Right ventricle myocardium inferior (tissue), 1 donor: Measurements from ENCODE around the gene TMEM132C. TPM values are rescaled to one million over a fixed set of nuclear protein-coding genes. Genes with fewer than 3 reads are reported as not detected.

Source experiments
- ATAC-seq: fragments of 200-7000 bp; cut with Tn5 transposase; one replicate; pipeline ENCODE4 v1.9.1; 2020; ENCODE audit warnings: mild to moderate bottlenecking, moderate library complexity
- DNase-seq: peaks from one replicate; pipeline ENCODE4 v3.0.0; 2021; ENCODE audit errors: missing footprints
- intact Hi-C: fragments of 100-400 bp; cut with DNase I; formaldehyde crosslinking; loops from one replicate; pipeline ENCODE4 v1.11.0; 2022
- total RNA-seq: library from RNA; stranded (reverse); fragmentation: NEBNext Ultra II Directional; extraction: Animal tissue kit (Norgen Biotek cat#: 25700); gene quantifications from one replicate; pipeline ENCODE4 v1.2.1, GENCODE V29; 2021
- donor health status: DM: no; HTN: yes; CAD: no; lungs with severe emphysema.

TMEM132C gene
- total RNA-seq, 1 donor from 2014 or later = 2.6 TPM

DNA sequence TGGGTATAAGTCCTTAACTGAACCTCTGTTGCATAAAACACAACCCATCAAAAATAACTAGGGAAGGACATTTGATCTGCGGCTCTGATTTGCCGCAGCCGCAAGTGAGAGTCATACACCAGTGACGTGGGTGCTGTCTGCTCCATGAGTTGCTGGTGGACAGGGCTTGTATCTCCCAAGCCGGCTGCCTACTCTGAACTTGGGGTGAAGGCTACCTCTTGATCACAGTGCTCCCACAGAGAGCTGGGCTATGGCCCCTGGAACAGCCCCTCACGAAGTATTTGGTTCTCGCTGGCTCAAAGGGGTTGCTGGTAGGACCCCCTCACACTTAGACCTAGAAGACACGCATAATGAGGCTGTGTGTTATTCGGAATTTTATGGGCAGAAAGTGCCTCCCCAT is 118.8 kb downstream of the TMEM132C start:
- ATAC-seq (no peak), DNase-seq (no peak)
- intact Hi-C loops = no loop called here

DNA sequence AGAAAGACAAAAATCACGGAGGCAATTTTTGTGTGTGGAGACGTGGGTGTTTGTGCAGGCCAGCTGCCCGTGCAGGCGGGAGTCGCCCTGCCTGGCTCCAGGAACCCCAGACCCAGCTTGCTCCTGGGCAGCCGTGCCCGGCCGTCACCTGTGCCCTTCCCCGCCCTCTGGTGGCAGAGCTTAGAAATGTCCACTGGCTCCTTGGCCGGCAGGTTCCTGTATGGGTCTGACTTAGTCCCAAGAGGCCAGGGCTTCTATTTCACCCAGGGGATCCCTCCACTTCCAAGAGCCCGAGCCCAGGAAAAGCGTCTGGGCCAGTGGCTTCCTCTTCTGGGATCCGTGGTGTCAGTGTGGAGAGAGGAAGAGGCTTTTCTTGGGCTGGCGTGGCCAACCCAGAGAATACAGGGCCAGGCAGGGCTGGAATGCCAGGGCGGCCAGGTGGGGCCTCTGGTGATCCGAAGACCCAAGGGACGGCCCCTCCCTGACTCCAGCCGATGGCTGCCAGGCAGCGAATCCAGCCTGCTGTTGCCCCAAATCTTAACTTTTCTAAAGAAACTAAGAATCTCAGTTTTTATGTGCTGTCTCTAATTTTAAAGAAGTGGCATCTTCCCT is 120.9 kb downstream of the TMEM132C start:
- intact Hi-C loops = no loop called here
- ATAC-seq (peak; percentile 49), DNase-seq (no peak)

DNA sequence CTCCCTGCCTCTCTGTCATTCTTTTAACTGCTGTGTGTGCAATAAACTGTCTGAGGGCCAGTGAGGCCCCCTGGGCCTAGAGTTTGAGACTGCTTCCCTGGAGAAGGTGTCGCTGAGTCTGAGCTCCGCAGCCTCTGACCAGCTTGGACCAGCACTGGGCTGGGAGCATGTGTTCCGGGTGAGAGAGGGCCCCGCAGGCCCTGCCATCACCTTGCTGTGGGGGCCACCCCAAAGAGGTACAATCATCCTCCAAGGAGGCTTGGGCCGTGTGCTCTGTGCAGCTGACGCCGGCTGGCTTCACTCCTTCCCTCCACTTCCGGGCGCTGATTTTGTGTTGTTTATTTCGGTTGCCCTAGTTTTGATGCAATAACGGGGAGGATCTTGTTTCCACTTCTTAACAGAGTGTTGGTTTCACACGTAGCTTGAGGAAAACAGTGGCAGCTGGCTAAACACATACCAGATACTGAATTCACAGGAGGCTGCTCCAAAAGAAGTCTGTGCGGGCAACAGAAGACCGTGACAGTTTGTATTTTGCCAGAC is 121.6 kb downstream of the TMEM132C start:
- intact Hi-C loops = no loop called here
- ATAC-seq = peak; percentile 87
- peak; percentile 76 for DNase-seq

DNA sequence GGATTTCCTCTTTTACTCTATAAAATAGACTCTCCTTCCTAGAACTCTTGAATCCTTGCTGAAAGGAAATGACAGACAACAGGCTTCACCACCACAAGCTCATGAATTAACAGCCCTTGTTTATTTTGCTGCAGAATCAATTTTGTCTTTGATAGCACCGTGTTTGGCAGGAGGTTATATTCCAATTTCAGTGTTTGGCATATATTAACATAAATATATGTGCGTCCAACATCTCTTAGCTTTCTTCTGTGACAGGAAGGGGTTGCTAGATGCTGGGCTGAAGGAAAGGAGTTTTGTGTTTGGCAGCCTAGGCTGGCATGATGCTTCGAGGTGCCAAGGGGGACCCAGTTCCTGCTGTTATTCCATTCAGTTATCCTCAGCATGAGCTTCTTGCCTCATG is 126.4 kb downstream of the TMEM132C start:
- DNase-seq (no peak), ATAC-seq (no peak)
- intact Hi-C loops = no loop called here

DNA sequence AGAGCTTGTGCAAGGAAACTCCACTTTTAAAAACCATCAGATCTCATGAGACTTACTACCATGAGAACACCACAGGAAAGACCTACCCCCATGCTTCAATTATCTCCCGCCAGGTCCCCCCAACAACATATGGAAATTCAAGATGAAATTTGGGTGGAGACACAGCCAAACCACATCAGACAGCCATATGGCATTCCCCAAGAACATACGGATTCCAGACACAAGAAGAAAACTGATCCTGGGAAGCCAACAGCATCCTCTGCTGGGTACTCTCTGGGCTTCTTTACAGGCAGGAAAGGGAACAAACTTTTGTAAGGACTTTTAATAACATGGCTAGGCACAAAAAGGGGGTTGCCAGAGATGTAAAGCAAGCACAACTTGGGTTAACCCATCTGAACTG is 127.2 kb downstream of the TMEM132C start:
- ATAC-seq (no peak), DNase-seq (no peak)
- intact Hi-C loops = no loop called here

DNA sequence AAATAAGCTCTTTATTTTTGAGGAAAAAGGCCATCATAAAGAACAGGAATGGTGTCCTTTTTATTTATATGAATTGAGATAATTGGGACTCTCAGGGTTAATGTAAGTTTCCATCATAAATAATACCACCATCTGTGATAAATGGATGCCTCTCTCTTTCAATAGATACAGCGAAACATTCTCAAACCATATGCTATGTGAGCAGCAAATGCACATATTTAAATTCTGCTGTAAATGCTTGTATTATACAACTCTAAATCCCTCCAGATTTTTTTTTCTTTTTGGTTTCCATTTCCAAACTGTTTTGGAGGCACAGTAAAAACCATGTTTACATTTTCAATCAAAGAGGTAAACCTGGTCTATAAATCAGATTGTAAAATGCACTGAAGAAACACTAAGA is 132.3 kb downstream of the TMEM132C start:
- intact Hi-C loops = no loop called here
- no peak for ATAC-seq
- no peak for DNase-seq

DNA sequence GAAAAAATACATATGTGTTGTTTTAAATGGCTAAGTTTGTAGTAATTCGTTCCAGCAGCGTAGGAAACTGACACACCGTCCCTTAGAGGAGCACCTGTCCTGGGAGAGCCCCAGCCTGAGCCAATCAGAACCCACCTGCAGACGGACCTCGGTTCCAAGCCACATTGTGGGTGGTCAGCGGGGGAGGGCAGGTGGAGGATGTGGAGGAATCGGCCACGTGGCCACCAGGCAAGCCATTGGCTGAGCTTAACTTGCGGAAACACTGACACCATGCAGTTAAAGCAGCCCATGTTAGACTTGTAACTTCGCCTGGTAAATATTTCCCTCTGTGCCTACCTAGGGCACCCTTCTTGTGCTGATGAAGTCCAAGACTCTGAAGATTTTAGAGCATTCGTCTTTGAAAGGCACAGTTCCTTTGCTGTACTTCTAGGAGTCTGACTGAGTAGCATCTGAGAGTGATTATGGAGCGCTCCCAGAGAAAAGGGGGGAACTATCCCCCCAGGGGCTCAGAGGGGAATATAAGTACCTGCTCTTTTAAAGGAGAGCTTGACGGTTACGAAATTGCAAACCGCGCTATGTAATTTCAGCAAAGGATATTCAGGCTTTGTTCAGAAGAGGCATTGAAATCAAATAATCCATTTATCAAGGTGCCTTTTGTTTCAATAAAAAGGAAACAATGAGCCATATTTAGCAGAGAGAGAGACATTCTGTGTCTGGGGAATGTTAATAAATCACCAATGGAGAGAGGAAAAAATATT is 135.7 kb downstream of the TMEM132C start:
- ATAC-seq (no peak), DNase-seq (no peak)
- intact Hi-C loops = no loop called here

DNA sequence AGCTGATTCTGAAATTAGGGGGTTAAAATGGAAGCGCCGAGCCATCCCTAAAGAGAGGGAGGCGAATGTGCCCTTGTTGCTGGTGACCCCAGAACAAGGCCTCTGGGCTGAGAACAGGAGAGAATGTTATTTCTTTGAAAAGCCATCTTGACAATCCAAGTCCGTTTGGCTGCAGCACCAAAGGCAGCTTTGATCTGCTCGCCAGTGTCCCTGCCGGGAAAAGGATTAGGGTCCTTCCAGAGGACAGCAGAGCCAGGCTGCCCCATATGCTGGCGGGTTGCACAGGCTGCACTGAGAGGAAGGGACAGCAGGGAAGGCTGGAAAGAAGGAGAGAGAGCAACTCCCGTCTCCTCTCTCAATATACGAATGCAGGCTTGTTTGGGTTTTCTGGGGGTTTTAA is 141.7 kb downstream of the TMEM132C start:
- DNase-seq (no peak), ATAC-seq (no peak)
- intact Hi-C loops = no loop called here

DNA sequence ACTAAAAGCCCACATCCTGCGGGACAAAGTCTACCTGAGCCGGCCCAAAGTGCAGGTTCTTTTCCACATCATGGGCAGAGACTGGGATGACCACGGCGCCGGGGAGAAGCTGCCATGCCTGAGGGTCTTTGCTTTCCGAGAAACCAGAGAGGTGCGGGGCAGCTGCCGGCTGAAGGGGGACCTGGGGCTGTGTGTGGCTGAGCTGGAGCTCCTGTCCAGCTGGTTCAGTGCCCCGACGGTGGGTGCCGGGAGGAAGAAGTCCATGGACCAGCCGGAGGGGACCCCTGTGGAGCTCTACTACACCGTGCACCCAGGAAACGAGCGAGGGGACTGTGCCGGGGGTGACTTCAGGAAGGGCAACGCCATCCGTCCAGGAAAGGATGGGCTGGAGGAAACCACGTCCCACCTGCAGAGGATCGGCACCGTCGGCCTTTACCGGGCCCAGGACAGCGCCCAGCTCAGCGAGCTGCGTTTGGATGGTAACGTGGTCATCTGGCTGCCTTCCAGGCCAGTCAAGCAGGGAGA is 148.1 kb downstream of the TMEM132C start:
- ATAC-seq (no peak), DNase-seq (no peak)
- intact Hi-C loops = no loop called here

DNA sequence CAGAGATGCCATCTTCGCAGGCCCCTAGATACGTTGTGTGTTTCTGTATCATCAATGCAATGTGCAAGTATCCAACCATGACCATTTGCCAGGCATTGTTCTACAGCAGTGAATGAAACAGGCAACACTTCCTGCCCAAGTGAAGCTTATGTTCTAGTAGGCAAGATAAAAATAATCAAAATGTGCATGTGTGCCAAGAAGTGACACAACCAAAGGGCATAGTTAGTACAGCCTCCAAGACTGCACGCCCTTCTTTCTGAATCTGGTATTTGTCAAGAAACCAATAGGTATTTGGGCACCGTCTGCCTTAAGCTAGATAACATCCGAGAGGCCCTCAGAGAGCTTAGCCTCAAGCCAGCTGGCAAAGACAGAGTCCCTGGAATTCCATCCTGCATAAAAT is 152.0 kb downstream of the TMEM132C start:
- DNase-seq (no peak), ATAC-seq (peak; percentile 77)
- intact Hi-C loops = no loop called here

DNA sequence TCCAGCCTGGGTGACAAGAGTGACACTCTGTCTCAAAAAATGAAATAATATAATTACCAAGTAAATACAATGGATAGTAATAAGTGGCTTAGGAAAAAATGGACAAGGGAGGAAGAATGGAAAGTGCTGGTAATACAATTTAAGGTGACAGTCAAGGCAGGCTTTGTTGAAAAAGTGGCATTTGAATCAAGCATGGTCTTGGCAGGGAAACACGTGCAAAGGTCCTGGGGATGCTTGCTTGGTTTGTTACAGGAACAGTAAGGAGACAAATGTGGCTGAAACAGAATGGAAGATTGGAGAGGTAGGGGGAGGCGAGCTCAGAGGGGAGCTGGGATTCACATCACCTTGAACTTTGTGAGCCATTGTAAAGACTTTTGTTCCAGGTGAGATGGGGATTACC is 153.2 kb downstream of the TMEM132C start:
- no peak for ATAC-seq
- no peak for DNase-seq
- intact Hi-C loops = no loop called here

DNA sequence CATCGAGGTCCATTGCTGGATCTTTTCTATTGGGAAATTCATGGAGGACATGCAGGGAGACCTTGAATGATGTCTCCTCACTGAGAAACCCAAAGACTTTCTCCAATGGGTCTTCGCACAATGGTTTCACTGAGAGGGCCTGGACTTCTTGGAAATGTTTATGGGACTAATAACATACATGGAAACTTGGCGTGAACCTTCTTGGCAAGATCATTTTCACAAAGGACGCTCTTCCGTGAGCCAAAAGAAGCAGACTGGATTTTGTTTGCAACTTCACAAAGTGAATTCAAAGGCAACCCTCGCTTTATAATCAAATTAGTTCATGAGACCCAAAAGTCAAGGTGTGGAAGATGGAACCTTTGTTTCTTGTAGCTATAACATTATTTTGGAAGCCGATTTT is 154.4 kb downstream of the TMEM132C start:
- DNase-seq (no peak), ATAC-seq (no peak)
- intact Hi-C loops = no loop called here

DNA sequence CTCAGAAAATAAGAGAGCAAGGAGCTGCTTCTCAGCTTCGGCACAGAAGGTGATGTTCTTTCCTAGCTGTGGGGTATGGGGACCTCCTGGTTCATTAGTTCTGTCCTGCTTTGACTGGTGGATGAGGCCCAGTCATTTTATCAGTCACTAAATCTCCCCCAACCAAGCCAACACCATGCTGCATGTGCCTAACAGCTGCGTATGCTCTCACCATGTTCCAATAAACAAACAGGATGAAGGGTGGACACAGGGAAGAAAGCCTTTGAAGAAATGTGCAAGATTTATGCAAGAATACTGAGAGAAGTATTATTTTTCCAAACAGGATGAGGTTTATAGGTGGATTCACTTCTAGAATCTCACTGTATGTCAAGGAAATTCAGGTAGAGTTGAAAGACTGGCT is 156.2 kb downstream of the TMEM132C start:
- ATAC-seq = no peak
- DNase-seq = no peak
- intact Hi-C loops = no loop called here

DNA sequence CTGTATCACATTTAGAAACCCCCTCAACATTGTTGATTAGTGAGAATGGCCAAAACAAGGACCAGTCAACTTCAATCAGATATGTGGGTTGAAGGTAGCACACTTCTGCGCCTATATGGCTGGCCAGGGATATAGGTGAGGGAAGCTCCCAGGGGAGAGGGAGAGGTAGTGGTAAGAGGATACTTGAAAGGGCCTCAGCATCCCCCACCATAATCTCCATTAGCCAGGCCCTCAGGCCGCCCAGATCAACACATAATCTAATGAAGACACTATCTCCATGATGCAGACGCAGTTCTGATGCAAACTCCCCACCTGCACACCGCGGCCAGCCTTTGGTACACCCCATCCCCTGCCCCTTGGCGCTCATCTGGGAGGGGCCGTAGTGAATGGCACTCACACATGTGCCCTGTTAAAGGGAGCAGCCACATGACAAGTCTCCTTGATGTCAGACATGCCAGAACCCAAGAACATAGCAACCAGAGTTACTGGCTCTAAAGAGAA is 158.0 kb downstream of the TMEM132C start:
- no peak for ATAC-seq
- no peak for DNase-seq
- intact Hi-C loops = no loop called here

DNA sequence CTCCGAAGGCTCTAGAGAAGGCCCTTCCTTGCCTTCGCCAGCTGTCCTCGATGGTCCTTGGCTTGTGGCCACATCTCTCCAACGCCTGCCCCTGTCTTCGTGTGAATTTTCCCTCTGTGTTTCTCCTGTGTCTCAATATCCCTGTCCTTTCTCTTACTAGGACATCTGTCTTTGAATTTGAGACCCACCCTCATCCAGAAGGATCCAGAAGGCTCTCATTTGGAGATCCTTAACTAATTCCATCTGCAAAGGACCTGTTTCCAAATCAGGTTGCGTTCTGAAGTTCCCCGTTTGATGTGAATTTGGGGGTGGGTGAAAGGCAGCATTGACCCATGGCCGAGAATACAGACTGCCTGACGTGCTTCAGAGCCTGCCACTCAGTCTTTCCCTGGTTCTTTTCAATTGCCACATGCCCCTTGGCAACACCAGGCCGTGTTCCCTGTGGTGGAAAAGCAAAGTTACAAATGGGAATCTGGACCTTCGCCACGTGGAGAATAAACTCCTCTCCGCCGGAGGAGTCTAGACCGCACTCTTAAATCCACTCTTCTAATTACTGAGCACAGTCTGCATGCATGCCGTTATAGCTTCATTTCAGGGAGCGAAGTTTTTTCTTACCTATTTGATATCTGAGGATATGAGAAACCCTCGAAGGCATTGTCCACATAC is 158.8 kb downstream of the TMEM132C start:
- intact Hi-C loops = no loop called here
- DNase-seq (no peak), ATAC-seq (no peak)

DNA sequence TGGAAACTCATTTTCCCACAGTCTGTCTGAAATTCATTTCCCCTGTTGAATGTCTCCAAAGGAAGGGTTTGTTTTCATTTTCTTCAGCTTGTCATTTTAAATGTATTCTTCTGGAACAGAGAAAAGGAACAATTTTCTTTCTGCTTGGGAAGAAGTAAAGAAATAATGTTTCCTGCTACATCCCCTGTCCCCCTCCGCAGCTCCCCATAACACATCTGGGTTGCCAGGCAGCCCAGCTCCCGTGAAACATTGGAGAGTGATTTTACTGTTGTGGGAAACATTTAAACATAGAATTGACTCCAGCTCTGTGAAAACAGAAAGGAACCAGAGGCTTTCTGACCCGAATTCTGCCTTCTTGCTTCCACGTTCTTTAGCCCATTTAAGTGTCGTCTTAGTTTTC is 159.5 kb downstream of the TMEM132C start:
- ATAC-seq (no peak), DNase-seq (no peak)
- intact Hi-C loops = no loop called here

DNA sequence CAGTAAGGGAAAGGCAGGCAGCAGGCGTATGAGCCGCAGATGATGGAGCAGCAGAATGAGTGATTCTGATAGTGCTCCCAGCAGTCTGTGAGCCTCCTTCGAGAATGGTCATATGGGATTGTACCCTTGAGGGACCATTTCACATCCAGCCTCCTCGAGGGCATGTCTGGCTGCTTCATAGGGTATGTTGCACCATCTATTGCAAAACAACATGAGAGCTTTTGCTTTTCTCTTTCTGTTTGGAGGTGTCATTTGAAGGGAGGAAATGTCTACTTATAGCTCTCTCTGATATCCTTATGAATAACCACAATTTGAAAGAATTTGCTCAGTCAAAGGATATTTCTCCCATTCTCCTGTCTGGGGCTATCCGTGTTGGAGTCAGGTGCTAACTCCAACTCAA is 172.8 kb downstream of the TMEM132C start:
- intact Hi-C loops = no loop called here
- DNase-seq = no peak
- ATAC-seq = no peak

DNA sequence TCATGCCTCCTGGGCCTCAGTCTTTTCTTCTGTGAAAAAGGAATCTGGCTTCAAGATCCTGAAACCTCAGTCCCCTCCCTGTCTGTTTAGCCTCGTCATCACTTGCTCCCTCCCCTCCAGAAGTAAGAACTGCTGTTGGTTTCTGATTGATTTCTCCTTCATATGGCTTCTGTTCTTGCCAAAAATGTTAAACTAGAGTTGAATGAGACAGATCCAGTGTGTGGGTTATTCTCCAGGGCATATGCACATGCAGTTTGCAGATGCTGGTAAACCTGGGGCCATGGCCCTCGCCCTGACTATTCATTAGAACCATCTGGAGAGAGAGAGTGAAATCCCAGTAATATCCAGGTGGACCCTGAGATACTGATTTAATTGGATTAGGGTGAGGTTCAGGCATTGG is 175.1 kb downstream of the TMEM132C start:
- intact Hi-C loops = no loop called here
- ATAC-seq (no peak), DNase-seq (no peak)

DNA sequence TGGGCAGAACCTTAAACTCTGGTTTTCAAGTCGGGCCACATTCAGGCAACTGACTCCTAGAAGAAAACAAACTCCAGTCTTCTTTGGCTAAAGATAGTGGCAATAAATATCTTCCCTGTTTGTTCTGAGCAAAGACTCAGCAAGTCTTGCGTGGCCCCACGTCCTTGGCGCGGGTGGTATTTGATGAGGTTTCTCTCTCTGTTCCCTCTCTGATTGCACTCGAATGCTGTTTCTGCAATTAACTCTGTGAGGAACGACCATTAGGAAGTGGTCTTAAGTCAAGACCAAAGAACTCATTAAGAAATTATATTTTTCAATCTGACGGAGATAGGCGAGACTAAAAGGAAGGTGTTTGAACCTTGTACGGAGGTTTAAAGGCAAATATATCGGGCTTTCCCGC is 177.6 kb downstream of the TMEM132C start:
- no peak for ATAC-seq

More for the DNA sequence above, 177.6 kb downstream of the TMEM132C start:
- intact Hi-C loops = no loop called here
- DNase-seq = no peak
